H1 (cell line): ENCODE results near the gene EMP2. TPM values are rescaled to one million over a fixed set of nuclear protein-coding genes. Genes with fewer than 3 reads are reported as not detected.

Source experiments
- CTCF ChIA-PET: fragments of 300-600 bp; sonication (Branson Sonifier 250); formaldehyde crosslinking; loops from one replicate; lab custom pipeline; 2021; ENCODE audit not compliant: partially characterized antibody; lab: Charles Lee
- POLR2A ChIA-PET: fragments of 300-600 bp; sonication (Branson Sonifier 250); formaldehyde crosslinking; loops from one replicate; lab custom pipeline; 2021; ENCODE audit warnings: inconsistent platforms; ENCODE audit not compliant: partially characterized antibody; lab: Charles Lee
- DNase-seq, 2 experiments: peaks; one replicate each; pipeline versions ENCODE4 v3.0.0 to v3.0.0-alpha.2; 2010 to 2022; ENCODE audit warnings: low spot score in 2 of 2, low read depth in 1 of 2, mixed read lengths in 1 of 2
- FAIRE-seq: peaks from 2 replicates; lab custom pipeline; 2011; peaks lifted over from hg19 to GRCh38; lab: Jason Lieb, UNC
- H2AFZ ChIP-seq: 2 replicates; pipeline ENCODE4 v1.8.1; 2012; ENCODE audit warnings: low read length, inconsistent platforms
- H2AK5ac ChIP-seq: 2 replicates; pipeline ENCODE4 v1.6.1; 2013; ENCODE audit warnings: low read depth, low read length
- H2BK120ac ChIP-seq: replicated peaks from 2 replicates; pipeline ENCODE3; 2013; ENCODE audit warnings: low read depth, low read length, inconsistent platforms
- H2BK12ac ChIP-seq: 2 replicates; pipeline ENCODE4 v1.6.1; 2013; ENCODE audit warnings: low read depth, low read length
- H2BK15ac ChIP-seq: 2 replicates; pipeline ENCODE4 v1.6.1; 2013; ENCODE audit warnings: low read length
- H2BK20ac ChIP-seq: 2 replicates; pipeline ENCODE4 v1.6.1; 2013; ENCODE audit warnings: low read length
- H2BK5ac ChIP-seq: 2 replicates; pipeline ENCODE4 v1.6.1; 2013; ENCODE audit warnings: low read depth, low read length
- H3K14ac ChIP-seq: 2 replicates; pipeline ENCODE4 v1.6.1; 2013; ENCODE audit warnings: inconsistent platforms; ENCODE audit not compliant: insufficient read length
- H3K18ac ChIP-seq: 2 replicates; pipeline ENCODE4 v1.6.1; 2013; ENCODE audit warnings: low read length; ENCODE audit errors: extremely low read depth
- H3K23ac ChIP-seq: 2 replicates; pipeline ENCODE4 v1.6.1; 2013; ENCODE audit warnings: inconsistent platforms; ENCODE audit not compliant: insufficient read length
- H3K23me2 ChIP-seq: 2 replicates; pipeline ENCODE4 v1.6.1; 2013; ENCODE audit warnings: low read depth, low read length
- H3K27ac ChIP-seq: 2 replicates; pipeline ENCODE4 v1.6.1; 2011; ENCODE audit warnings: low read depth, low read length, inconsistent platforms
- H3K27me3 ChIP-seq, 4 experiments: replicated peaks in 1 of 4; 1 replicate in 1 of 4; 2 replicates in 3 of 4; pipeline versions ENCODE4 v1.6.1 to v1.8.1; 2011 to 2013; ENCODE audit warnings: low read length in 3 of 4, mild to moderate bottlenecking in 3 of 4, inconsistent platforms in 2 of 4, mixed read lengths in 2 of 4, moderate library complexity in 1 of 4; ENCODE audit not compliant: control insufficient read depth in 3 of 4, insufficient read depth in 3 of 4; ENCODE audit errors: extremely low read depth in 1 of 4
- H3K36me3 ChIP-seq, 4 experiments: 2 replicates each; pipeline versions ENCODE4 v1.6.1 to v1.8.1; 2011 to 2013; ENCODE audit warnings: mild to moderate bottlenecking in 4 of 4, low read length in 3 of 4, moderate library complexity in 2 of 4, control low read depth in 1 of 4, inconsistent platforms in 1 of 4; ENCODE audit not compliant: insufficient read depth in 4 of 4, control insufficient read depth in 2 of 4
- H3K4ac ChIP-seq: replicated peaks from 2 replicates; pipeline ENCODE3; 2013; ENCODE audit warnings: low read length, low read depth, mixed read lengths, inconsistent platforms; ENCODE audit not compliant: insufficient read length
- H3K4me1 ChIP-seq, 4 experiments: replicated peaks in 1 of 4; 1 replicate in 1 of 4; 2 replicates in 3 of 4; pipeline versions ENCODE4 v1.6.1 to v1.8.1; 2011 to 2013; ENCODE audit warnings: low read length in 3 of 4, inconsistent platforms in 2 of 4, mixed read lengths in 1 of 4; ENCODE audit not compliant: insufficient read depth in 4 of 4, control insufficient read depth in 3 of 4
- H3K4me2 ChIP-seq, 2 experiments: 2 replicates each; pipeline versions ENCODE4 v1.6.1 to v1.8.1; 2011 to 2013; ENCODE audit warnings: low read depth in 2 of 2, low read length in 2 of 2, control low read depth in 1 of 2, inconsistent platforms in 1 of 2, mild to moderate bottlenecking in 1 of 2; ENCODE audit not compliant: insufficient read depth in 1 of 2
- H3K4me3 ChIP-seq, 4 experiments: fragments of 200-600, 300-600 bp in 1 of 4; sonication (generic), shearing (Covaris generic), sonication (Bioruptor Twin) in 1 of 4; 2 replicates each; pipeline versions ENCODE4 v1.5.1 to v1.8.1; 2011 to 2016; ENCODE audit warnings: low read length in 4 of 4, low read depth in 3 of 4, control low read depth in 2 of 4, inconsistent platforms in 2 of 4, mild to moderate bottlenecking in 2 of 4, mixed read lengths in 1 of 4, moderate library complexity in 1 of 4; ENCODE audit not compliant: insufficient read depth in 2 of 4; ENCODE audit errors: extremely low read depth in 1 of 4
- H3K56ac ChIP-seq: replicated peaks from 2 replicates; pipeline ENCODE3; 2013; ENCODE audit warnings: low read depth, mild to moderate bottlenecking, mixed read lengths, low read length, inconsistent platforms; ENCODE audit not compliant: insufficient read length
- H3K79me1 ChIP-seq: 2 replicates; pipeline ENCODE4 v1.6.1; 2013; ENCODE audit warnings: low read depth, low read length, control low read depth
- H3K79me2 ChIP-seq, 2 experiments: 2 replicates each; pipeline versions ENCODE4 v1.6.1 to v1.8.1; 2012 to 2013; ENCODE audit warnings: low read length in 2 of 2, mild to moderate bottlenecking in 2 of 2, inconsistent platforms in 1 of 2; ENCODE audit not compliant: insufficient read depth in 2 of 2, control insufficient read depth in 1 of 2
- H3K9ac ChIP-seq, 4 experiments: replicated peaks in 1 of 4; 1 replicate in 1 of 4; 2 replicates in 3 of 4; pipeline versions ENCODE4 v1.6.1 to v1.8.1; 2011 to 2013; ENCODE audit warnings: low read depth in 3 of 4, low read length in 3 of 4, control low read depth in 2 of 4, mild to moderate bottlenecking in 2 of 4, moderate library complexity in 2 of 4, inconsistent platforms in 1 of 4; ENCODE audit errors: extremely low read depth in 1 of 4
- H3K9me3 ChIP-seq, 2 experiments: 2 replicates each; pipeline versions ENCODE4 v1.6.1 to v1.8.1; 2012 to 2013; ENCODE audit warnings: mild to moderate bottlenecking in 2 of 2, moderate library complexity in 2 of 2, control low read depth in 1 of 2, inconsistent platforms in 1 of 2, low read depth in 1 of 2, low read length in 1 of 2, mixed read lengths in 1 of 2; ENCODE audit not compliant: insufficient read depth in 2 of 2
- H4K20me1 ChIP-seq, 2 experiments: replicated peaks in 1 of 2; 2 replicates each; pipeline versions ENCODE3 to v1.8.1; 2011 to 2013; ENCODE audit warnings: inconsistent platforms in 2 of 2, low read length in 2 of 2, mild to moderate bottlenecking in 1 of 2; ENCODE audit not compliant: insufficient read depth in 2 of 2, control insufficient read depth in 1 of 2
- H4K5ac ChIP-seq: 2 replicates; pipeline ENCODE4 v1.6.1; 2013; ENCODE audit warnings: low read length, low read depth, mixed read lengths, inconsistent platforms; ENCODE audit not compliant: insufficient read length
- H4K8ac ChIP-seq: 2 replicates; pipeline ENCODE4 v1.8.0; 2013; ENCODE audit warnings: mild to moderate bottlenecking, moderate library complexity, low read length, inconsistent platforms; ENCODE audit not compliant: insufficient read depth; ENCODE audit errors: extremely low read depth
- H4K91ac ChIP-seq: replicated peaks from 2 replicates; pipeline ENCODE3; 2013; ENCODE audit warnings: low read length, mixed read lengths, inconsistent platforms; ENCODE audit not compliant: insufficient read length
- ASH2L ChIP-seq: fragments of 200-600, 300-600 bp; sonication (generic); IDR thresholded peaks from one replicate; pipeline ENCODE4 v1.7.1; 2017; ENCODE audit warnings: low read length
- EGR1 ChIP-seq: IDR thresholded peaks from 2 replicates; pipeline ENCODE4 v1.6.1; 2011; ENCODE audit warnings: low read depth, low read length, borderline replicate concordance
- JUN ChIP-seq: IDR thresholded peaks from 2 replicates; pipeline ENCODE4 v1.6.1; 2011; ENCODE audit warnings: low read depth, mild to moderate bottlenecking, improper control_type of control experiment, low read length
- KDM4A ChIP-seq: IDR thresholded peaks from one replicate; pipeline ENCODE4 v1.7.1; 2012; ENCODE audit warnings: low read depth, mild to moderate bottlenecking, moderate library complexity, low read length, inconsistent platforms; ENCODE audit not compliant: severe bottlenecking
- NRF1 ChIP-seq: IDR thresholded peaks from 2 replicates; pipeline ENCODE4 v1.6.1; 2011; ENCODE audit warnings: mild to moderate bottlenecking, low read depth, low read length, improper control_type of control experiment
- POLR2AphosphoS5 ChIP-seq: IDR thresholded peaks from 2 replicates; pipeline ENCODE4 v1.6.1; 2011; ENCODE audit warnings: low read depth, low read length
- RAD21 ChIP-seq, 2 experiments: IDR thresholded peaks in 1 of 2; conservative IDR thresholded peaks in 1 of 2; 2 replicates each; pipeline ENCODE4 v1.6.1; 2011; ENCODE audit warnings: low read depth in 2 of 2, low read length in 2 of 2, improper control_type of control experiment in 1 of 2, inconsistent platforms in 1 of 2, mild to moderate bottlenecking in 1 of 2, moderate library complexity in 1 of 2
- RXRA ChIP-seq: IDR thresholded peaks from 2 replicates; pipeline ENCODE4 v1.6.1; 2011; ENCODE audit warnings: low read depth, mild to moderate bottlenecking, low read length, moderate library complexity; ENCODE audit not compliant: insufficient read depth
- SP2 ChIP-seq: IDR thresholded peaks from 2 replicates; pipeline ENCODE4 v1.6.1; 2012; ENCODE audit warnings: mild to moderate bottlenecking, low read length, inconsistent platforms
- TEAD4 ChIP-seq: IDR thresholded peaks from 2 replicates; pipeline ENCODE4 v1.6.1; 2012; ENCODE audit warnings: low read depth, low read length, inconsistent platforms, mixed read lengths
- WGBS, 2 experiments: shearing (Covaris generic) in 1 of 2; methylation state at CpG; one replicate each; pipeline versions ENCODE4 v1.1.6 to v1.1.7; 2013 to 2015; ENCODE audit warnings: low lambda C conversion rate in 2 of 2, mixed read lengths in 2 of 2, inconsistent platforms in 1 of 2, low coverage in 1 of 2, missing lambda C conversion rate in 1 of 2; ENCODE audit not compliant: insufficient replicate concordance in 2 of 2, insufficient coverage in 1 of 2, insufficient read length in 1 of 2; ENCODE audit errors: extremely low coverage in 1 of 2, missing lambda C conversion rate in 1 of 2; 5-methylcytosine and 5-hydroxymethylcytosine counted together
- polyA plus RNA-seq, 7 experiments: library from polyadenylated mRNA; depleted of rRNA in 3 of 7; stranded (reverse) in 5 of 7; unstranded in 2 of 7; fragments of >200 nt in 5 of 7; fragments of 200-250 nt in 2 of 7; gene quantifications; 1 replicate in 5 of 7; 2 replicates in 1 of 7; 4 replicates in 1 of 7; pipeline versions ENCODE4 v1.2.1 to v1.2.3, GENCODE V29; 2011 to 2013; ENCODE audit warnings: missing spikeins in 2 of 7, mixed read lengths in 2 of 7
- total RNA-seq: library from RNA; stranded (reverse); fragmentation: NEBNext Ultra II Directional; extraction: Animal tissue kit (Norgen Biotek cat#: 25700); gene quantifications from 2 replicates; pipeline ENCODE4 v1.2.1, GENCODE V29; 2021
- TF ChIP-seq, protein P1 (sequence below): IDR thresholded peaks from 2 replicates; pipeline ENCODE4 v1.6.1; 2012; ENCODE audit warnings: inconsistent platforms

Gene EMP2
- total and polyA plus RNA-seq, 2 of the 8 experiments (the other 6 are each of a cell fraction or from before 2014, with no cell fraction given), result 22.6 to 23.3 TPM

DNA sequence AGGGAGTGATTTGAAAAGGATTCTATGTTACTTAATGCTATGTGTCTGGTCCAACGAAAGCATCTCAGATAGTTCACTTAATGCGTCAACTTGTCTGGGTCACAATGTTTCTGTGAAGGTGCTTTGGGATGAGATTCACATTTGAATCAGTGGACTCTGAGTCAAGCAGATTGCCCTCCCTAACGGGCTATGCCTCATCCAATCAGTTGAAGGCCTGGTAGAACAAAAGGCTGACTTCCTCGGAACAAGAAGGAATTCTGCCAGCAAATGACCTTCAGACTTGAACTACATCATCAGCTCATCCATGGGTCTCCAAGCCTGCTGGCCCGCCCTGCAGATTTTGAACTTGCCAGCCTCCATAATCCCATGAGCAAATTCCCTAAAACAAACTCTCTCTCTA, 15.2 kb downstream of the EMP2 start:
- POLR2A ChIA-PET, result no interaction called here
- no peak overlapping the region for H3K56ac ChIP-seq
- no peak overlapping the region for H3K27ac ChIP-seq
- no peak overlapping the region for H3K23ac ChIP-seq
- H3K18ac ChIP-seq, result no peak overlapping the region
- no peak overlapping the region for H4K5ac ChIP-seq
- TF ChIP-seq EGR1 (no peak), JUN (no peak), RXRA (no peak), TEAD4 (no peak), KDM4A (no peak), SP2 (no peak), RAD21 (IDR thresholded peaks at IDR 0.05 in 1 of 2, conservative IDR thresholded peaks at IDR 0.05 in 1 of 2; ENCODE audit: low read depth in 2 of 2, low read length in 2 of 2) (no peak), NRF1 (no peak), POLR2AphosphoS5 (no peak), ASH2L (no peak)
- TF ChIP-seq, protein P1, sequence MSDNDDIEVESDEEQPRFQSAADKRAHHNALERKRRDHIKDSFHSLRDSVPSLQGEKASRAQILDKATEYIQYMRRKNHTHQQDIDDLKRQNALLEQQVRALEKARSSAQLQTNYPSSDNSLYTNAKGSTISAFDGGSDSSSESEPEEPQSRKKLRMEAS, result no peak
- H3K27me3 ChIP-seq, result no peaks in the 10 kb centered on the region
- H2BK12ac ChIP-seq, result no peak overlapping the region
- WGBS, 2 experiments, result 93% methylated on average over 5 of the region's 5 CpGs; no CpG with 5 or more reads in 1 of the 2 experiments
- peaks cover 0 to 4% (median 0%) of the 10 kb centered on the region in 4 experiments; a peak in 1 of 7 replicates for H3K4me1 ChIP-seq
- no peak overlapping the region for H3K14ac ChIP-seq
- no peak overlapping the region for H2BK120ac ChIP-seq
- H3K23me2 ChIP-seq, result no peaks in the 10 kb centered on the region
- peaks cover 6 to 12% of the 10 kb centered on the region in 2 experiments; a peak in 3 of 4 replicates for H3K9me3 ChIP-seq
- H3K9ac ChIP-seq, result no peak overlapping the region
- no peak overlapping the region for H3K4me3 ChIP-seq
- FAIRE-seq (no peak), DNase-seq (no peak)
- no peaks in the 10 kb centered on the region for H4K20me1 ChIP-seq
- H3K79me1 ChIP-seq, result peaks cover 2% of the 10 kb centered on the region
- no peak overlapping the region for H3K4ac ChIP-seq
- no peak overlapping the region for H3K4me2 ChIP-seq
- CTCF ChIA-PET, result interaction anchor here (0.7 to 2.0 kb wide), 3 partner anchors 11 to 172 kb away, joined by 3 to 6 read pairs (median 5); no protein-coding TSS in a partner anchor
- no peak overlapping the region for H2BK15ac ChIP-seq
- H2AK5ac ChIP-seq, result no peak overlapping the region
- no peaks in the 10 kb centered on the region; a peak in 1 of 4 replicates for H3K79me2 ChIP-seq
- H2BK5ac ChIP-seq, result no peak overlapping the region
- H4K8ac ChIP-seq, result no peak overlapping the region
- H2AFZ ChIP-seq, result no peak overlapping the region
- no peaks in the 10 kb centered on the region for H3K36me3 ChIP-seq
- H4K91ac ChIP-seq, result no peak overlapping the region
- no peak overlapping the region for H2BK20ac ChIP-seq
